ENCODE results near the gene OLFML3.
A peak's percentile ranks its signal among the peaks of the same experiment; 100 is the strongest.
"Not testable (repeated sequence)": the region's sequence is repeated elsewhere in the genome, so short reads cannot be mapped to it uniquely, and the experiment has no call there.

The OLFML3 gene

GRCh38 chr1:113978863-113979702, at the start of gene OLFML3:
TSS of gene OLFML3 (plus strand) at chr1:113979474. CDS start at chr1:113979517, 43 bp downstream.
- peak; percentile 84 for DNase-seq (ENCODE audit: low spot score)

GRCh38 chr1:113929750-113930498, 49.4 kb upstream of the OLFML3 start:
- DNase-seq (ENCODE audit: low spot score), result peak; percentile 47

- peak; percentile 13 for DNase-seq (ENCODE audit: low spot score)
Measured at GRCh38 chr1:113930499-113931161, 48.6 kb upstream of the OLFML3 start.

GRCh38 chr1:113931451-113931851, 47.8 kb upstream of the OLFML3 start:
- no peak for DNase-seq (ENCODE audit: low spot score)

GRCh38 chr1:113934006-113934405, 45.3 kb upstream of the OLFML3 start:
- DNase-seq (ENCODE audit: low spot score), result no peak

GRCh38 chr1:113934511-113935055, 44.7 kb upstream of the OLFML3 start:
- DNase-seq (ENCODE audit: low spot score), result no peak

- no peak for DNase-seq (ENCODE audit: low spot score)
Measured at GRCh38 chr1:113935176-113935575, 44.1 kb upstream of the OLFML3 start.

GRCh38 chr1:113935970-113936369, 43.3 kb upstream of the OLFML3 start:
- no peak for DNase-seq (ENCODE audit: low spot score)

- DNase-seq (ENCODE audit: low spot score), result no peak
Measured at GRCh38 chr1:113937146-113937545, 42.1 kb upstream of the OLFML3 start.

GRCh38 chr1:113938192-113938591, 41.1 kb upstream of the OLFML3 start:
- DNase-seq (ENCODE audit: low spot score), result no peak

GRCh38 chr1:113940365-113941244, 38.7 kb upstream of the OLFML3 start:
- no peak for DNase-seq (ENCODE audit: low spot score)

GRCh38 chr1:113941245-113941559, 38.1 kb upstream of the OLFML3 start:
- DNase-seq (ENCODE audit: low spot score), result no peak

GRCh38 chr1:113942527-113942926, 36.7 kb upstream of the OLFML3 start:
- DNase-seq (ENCODE audit: low spot score), result no peak

- DNase-seq (ENCODE audit: low spot score), result no peak
Measured at GRCh38 chr1:113943028-113943811, 36.1 kb upstream of the OLFML3 start.

GRCh38 chr1:113945329-113945728, 33.9 kb upstream of the OLFML3 start:
- no peak for DNase-seq (ENCODE audit: low spot score)

- no peak for DNase-seq (ENCODE audit: low spot score)
Measured at GRCh38 chr1:113946112-113946511, 33.2 kb upstream of the OLFML3 start.

GRCh38 chr1:113946678-113947387, 32.4 kb upstream of the OLFML3 start:
- no peak for DNase-seq (ENCODE audit: low spot score)

GRCh38 chr1:113947388-113948107, 31.7 kb upstream of the OLFML3 start:
- no peak for DNase-seq (ENCODE audit: low spot score)

GRCh38 chr1:113948151-113948550, 31.1 kb upstream of the OLFML3 start:
- DNase-seq (ENCODE audit: low spot score), result not testable (repeated sequence)

Measured in globus pallidus (tissue), 1 donor.